K562 (cell line): ENCODE data around the gene ARID3B. TPM values are rescaled to one million over a fixed set of nuclear protein-coding genes. Genes with fewer than 3 reads are reported as not detected.

ENCODE experiments used
- ARID1B ChIP-seq: fragments of 450-650 bp; IDR thresholded peaks from 2 replicates; pipeline ENCODE4 v1.6.1; 2016; ENCODE audit warnings: antibody characterized with exemption, mild to moderate bottlenecking, inconsistent platforms
- ILK ChIP-seq: fragments of 450-650 bp; IDR thresholded peaks from 2 replicates; pipeline ENCODE4 v1.6.1; 2016; ENCODE audit warnings: missing genetic modification characterization, low read depth, mild to moderate bottlenecking, missing compliant biosample characterization, moderate library complexity, borderline replicate concordance
- MED1 ChIP-seq: sonication (generic); formaldehyde crosslinking; IDR thresholded peaks from 2 replicates; pipeline ENCODE4 v1.8.1; 2023; ENCODE audit warnings: missing genetic modification reagents, borderline replicate concordance
- NR1H2 ChIP-seq: sonication (generic); formaldehyde crosslinking; IDR thresholded peaks from 2 replicates; pipeline ENCODE4 v1.4.0; 2020; ENCODE audit warnings: mild to moderate bottlenecking, missing genetic modification reagents
- PCBP1 ChIP-seq: fragments of 200-400 bp; formaldehyde crosslinking; IDR thresholded peaks from 2 replicates; pipeline ENCODE4 v1.6.1; 2018; ENCODE audit warnings: mild to moderate bottlenecking, low read depth, low read length; ENCODE audit not compliant: poor library complexity, severe bottlenecking
- SMAD2 ChIP-seq: fragments of 150-350 bp; IDR thresholded peaks from 2 replicates; pipeline ENCODE4 v1.6.1; 2014; ENCODE audit warnings: low read depth, mild to moderate bottlenecking, low read length
- ZBTB11 ChIP-seq, 3 experiments: fragments of 200-800 bp in 1 of 3; fragments of 250-450 bp in 1 of 3; fragments of 450-650 bp in 1 of 3; sonication (Bioruptor Pico) in 1 of 3; sonication (Bioruptor generic) in 1 of 3; formaldehyde crosslinking in 1 of 3; IDR thresholded peaks; 2 replicates each; pipeline versions ENCODE4 v1.6.1 to v1.8.0; 2016 to 2022; ENCODE audit warnings: mild to moderate bottlenecking in 2 of 3, missing genetic modification characterization in 2 of 3, missing compliant biosample characterization in 1 of 3, moderate library complexity in 1 of 3
- ZNF311 ChIP-seq: fragments of 250-450 bp; sonication (Bioruptor Pico); IDR thresholded peaks from 2 replicates; pipeline ENCODE4 v1.4.0; 2020; ENCODE audit warnings: mild to moderate bottlenecking, moderate library complexity
- ZSCAN29 ChIP-seq: fragments of 450-650 bp; IDR thresholded peaks from 2 replicates; pipeline ENCODE4 v1.6.1; 2017
- polyA plus RNA-seq, 8 experiments: library from polyadenylated mRNA; depleted of rRNA in 4 of 8; stranded (reverse) in 5 of 8; unstranded in 3 of 8; fragments of >200 nt; fragmentation: Nextera tagmentation in 2 of 8; fragmentation: Illumina TruSeq in 1 of 8; extraction: Ambion mirVana in 2 of 8; extraction: Trizol in 1 of 8; gene quantifications; 2 replicates each; pipeline versions ENCODE4 v1.2.1 to v1.2.3, GENCODE V29; 2011 to 2014; ENCODE audit warnings: inconsistent platforms in 1 of 8, missing spikeins in 1 of 8
- total RNA-seq, 7 experiments: library from RNA; depleted of rRNA in 6 of 7; stranded (reverse); fragments of >200 nt in 6 of 7; fragmentation: Illumina TruSeq in 2 of 7; extraction: Trizol in 2 of 7; gene quantifications; 2 replicates each; pipeline versions ENCODE4 v1.2.1 to v1.2.3, GENCODE V29; 2011 to 2021; ENCODE audit warnings: low replicate concordance in 1 of 7

Gene ARID3B
- total and polyA plus RNA-seq, 9 of the 15 experiments (the other 6 are each of a cell fraction or from before 2014, with no cell fraction given), result 0.32 to 15.1 (median 7.1) TPM

- TF ChIP-seq ILK (tag) (no peak), MED1 (CRISPR knock-in tag) (no peak), NR1H2 (CRISPR knock-in tag) (no peak), ZNF311 (CRISPR knock-in tag) (no peak), ZBTB11 (CRISPR knock-in tag; IDR thresholded peaks at IDR 0.05) (no peak), PCBP1 (no peak), ZSCAN29 (no peak), ARID1B (no peak), SMAD2 (no peak)
These were observed 67.8 kb downstream of the ARID3B start (continued) for GRCh38 chr15:74608786-74609185.
